ENCODE results near the gene ISCU. TPM values are rescaled to one million over a fixed set of nuclear protein-coding genes. Genes with fewer than 3 reads are reported as not detected.
"Not testable (repeated sequence)": the region's sequence is repeated elsewhere in the genome, so short reads cannot be mapped to it uniquely, and the experiment has no call there.

The ISCU gene
- total RNA-seq, 1 donor from 2014 or later = 45.1 TPM

DNA sequence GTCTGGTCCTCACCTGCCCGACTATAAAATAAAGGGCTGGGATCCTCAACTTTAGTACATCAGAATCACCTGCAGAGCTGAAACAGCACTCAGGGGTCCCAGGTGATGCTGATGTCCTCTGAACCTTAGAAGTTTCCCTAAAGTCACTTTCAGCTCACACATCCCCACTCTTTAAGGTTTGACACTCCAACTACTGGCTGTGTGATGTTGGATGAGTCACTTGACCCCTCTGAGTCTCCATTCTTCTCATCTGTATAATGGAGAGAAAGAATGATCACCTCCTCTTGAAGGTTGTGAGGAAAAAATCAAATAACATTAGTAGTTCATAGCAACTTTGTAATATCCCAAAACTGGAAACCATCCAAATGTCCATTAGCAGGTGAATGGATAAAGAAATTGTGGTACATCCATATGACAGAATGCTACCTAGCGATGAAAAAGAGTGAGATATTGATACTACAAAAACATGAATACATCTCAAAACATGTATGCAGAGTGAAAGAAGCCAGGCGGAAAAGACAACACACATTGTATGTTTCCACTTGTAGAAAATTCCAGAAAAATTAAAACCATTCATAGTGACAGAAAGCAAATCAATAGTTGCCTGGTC is 22.2 kb downstream of the ISCU start:
- intact Hi-C loops (cut with micrococcal nuclease) = no loop called here

DNA sequence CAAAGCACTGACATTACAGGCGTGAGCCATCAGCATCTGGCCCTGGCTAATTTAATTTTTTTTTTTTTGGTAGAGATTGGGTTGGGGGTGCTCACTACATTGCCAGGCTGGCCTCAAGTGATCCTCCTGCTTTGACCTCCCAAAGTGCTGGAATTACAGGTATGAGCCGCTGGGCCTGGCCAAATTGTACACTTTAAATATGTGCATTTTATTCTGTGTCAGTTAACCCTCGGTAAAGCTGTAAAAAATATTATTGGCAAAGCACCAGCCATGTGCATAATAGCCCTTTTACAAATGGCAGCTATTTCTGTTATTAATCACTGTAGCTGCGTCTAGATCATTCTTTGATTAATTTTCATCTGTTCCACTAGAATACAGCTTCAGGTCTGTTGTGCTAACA is 23.5 kb downstream of the ISCU start:
- intact Hi-C loops (cut with micrococcal nuclease) = no loop called here

DNA sequence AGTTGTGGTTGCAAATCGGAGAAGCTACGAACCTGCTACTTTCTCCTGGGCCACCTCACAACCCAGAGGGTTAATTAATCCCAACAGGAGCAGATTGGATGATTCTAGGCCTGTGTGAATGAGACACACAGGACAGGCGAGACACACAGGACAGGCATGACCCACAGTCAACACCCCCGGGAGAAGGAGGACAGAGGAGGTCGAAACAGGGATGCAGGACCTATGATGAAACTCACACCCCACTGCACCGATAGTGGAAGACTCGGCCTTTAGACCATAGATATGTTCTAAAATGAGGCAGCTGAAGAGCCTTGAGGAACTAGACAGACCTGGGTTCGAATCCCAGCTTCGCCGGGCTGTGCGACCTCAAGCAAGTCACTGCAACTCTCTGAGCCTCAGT is 23.9 kb downstream of the ISCU start:
- intact Hi-C loops (cut with micrococcal nuclease) = no loop called here

- intact Hi-C loops (cut with micrococcal nuclease) = no loop called here
Observed at GRCh38 chr12:108587826-108588225, 25.4 kb downstream of the ISCU start.

DNA sequence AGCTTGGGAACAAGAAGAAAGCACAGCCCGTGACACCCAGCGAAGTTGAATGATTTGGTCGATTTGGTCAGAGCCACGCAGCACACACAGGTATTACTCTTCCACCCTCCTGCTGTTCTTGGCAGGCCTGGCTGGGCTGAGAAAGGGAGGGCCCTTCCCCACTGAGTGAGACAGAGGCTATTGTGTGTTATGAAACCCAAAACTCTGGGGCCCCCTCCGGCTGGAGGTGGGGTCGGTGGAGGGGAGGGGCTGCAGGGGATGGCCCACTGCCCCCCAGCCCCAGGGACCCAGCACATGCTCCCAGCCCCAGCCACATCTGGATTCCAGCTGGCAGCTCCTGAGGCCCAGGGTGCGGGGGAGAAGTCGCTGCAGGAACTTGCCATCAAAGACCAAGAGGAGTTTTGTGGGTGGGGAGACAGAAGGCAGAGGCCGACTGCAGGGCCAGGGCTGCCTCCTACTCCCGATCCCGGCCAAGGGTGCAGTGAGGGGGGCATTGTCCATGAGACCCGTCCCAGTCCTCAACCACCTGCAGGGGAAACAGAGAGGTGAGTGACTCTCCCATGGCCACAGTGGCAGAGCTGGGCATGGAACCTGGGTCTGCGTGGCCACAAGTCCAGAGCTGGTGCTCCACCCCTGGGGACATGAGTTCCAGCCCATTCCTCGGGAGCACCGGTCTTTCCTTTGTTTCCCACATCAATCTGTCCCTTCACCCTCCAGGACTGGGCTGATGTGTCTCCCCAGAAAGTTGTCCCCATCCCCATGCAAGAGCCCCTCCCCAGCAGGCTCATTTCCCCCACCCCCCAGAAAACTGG is 26.8 kb downstream of the ISCU start:
- intact Hi-C loops (cut with micrococcal nuclease) = no loop called here

- intact Hi-C loops (cut with micrococcal nuclease) = no loop called here
Observed at GRCh38 chr12:108589840-108590229, 27.4 kb downstream of the ISCU start.

DNA sequence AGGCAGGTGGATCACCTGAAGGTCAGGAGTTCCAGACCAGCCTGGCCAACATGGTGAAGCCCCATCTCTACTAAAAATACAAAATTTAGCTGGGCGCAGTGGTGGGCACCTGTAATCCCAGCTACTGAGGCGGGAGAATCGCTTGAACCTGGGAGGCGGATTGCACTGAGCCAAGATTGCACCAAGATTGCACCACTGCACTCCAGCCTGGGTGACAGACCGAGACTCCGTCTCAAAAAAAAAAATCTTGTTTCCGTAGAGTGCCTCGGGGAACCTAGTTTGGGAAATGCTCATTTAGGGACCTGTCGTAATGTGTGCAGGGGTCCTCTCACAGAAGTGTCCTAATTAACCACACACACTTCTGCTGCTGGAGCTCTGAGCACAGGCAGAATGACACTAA is 28.1 kb downstream of the ISCU start:
- intact Hi-C loops (cut with micrococcal nuclease) = not testable (repeated sequence)

DNA sequence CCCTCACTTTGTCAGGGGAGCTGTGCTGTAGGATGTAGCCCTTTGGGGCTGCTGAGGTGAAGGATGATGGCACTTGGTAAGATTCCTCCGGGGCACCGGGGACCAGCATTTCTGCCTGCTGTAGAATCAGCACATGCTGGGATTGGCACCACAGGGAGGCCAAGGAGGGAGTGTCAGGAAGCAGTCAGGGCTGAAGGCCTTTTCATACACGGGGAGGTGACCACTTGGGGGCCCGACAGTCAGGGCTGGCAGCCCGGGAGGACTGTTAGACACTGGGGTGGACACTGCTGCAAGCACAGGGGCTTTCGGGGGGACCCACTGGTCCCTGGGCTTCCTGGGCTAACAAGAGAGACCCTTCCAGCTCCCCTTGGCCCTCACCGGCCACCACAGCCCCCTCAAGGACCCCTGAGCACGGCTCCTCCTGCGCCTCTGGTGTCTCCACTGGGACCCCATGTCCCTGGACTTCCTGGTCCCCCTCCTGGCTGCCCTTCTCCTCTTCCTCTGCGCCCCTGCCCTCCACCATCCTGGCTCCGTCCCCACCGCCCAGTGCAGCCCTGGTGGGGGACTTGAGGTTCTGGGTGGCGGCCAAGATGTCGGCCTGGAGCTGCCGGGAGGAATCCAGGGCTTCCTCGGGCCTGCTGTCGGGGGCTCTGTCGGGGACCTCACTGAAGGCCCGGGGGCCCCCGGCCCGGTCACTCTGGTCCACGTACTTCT is 29.0 kb downstream of the ISCU start:
- intact Hi-C loops (cut with micrococcal nuclease) = no loop called here

GRCh38 chr12:108592033-108592909 is 29.9 kb downstream of the ISCU start:
- intact Hi-C loops (cut with micrococcal nuclease) = no loop called here

GRCh38 chr12:108594323-108594903 is 32.0 kb downstream of the ISCU start:
- intact Hi-C loops (cut with micrococcal nuclease) = no loop called here

- intact Hi-C loops (cut with micrococcal nuclease) = no loop called here
Observed at GRCh38 chr12:108594960-108595710, 32.7 kb downstream of the ISCU start.

GRCh38 chr12:108595711-108596647 is 33.6 kb downstream of the ISCU start:
- intact Hi-C loops (cut with micrococcal nuclease) = no loop called here

DNA sequence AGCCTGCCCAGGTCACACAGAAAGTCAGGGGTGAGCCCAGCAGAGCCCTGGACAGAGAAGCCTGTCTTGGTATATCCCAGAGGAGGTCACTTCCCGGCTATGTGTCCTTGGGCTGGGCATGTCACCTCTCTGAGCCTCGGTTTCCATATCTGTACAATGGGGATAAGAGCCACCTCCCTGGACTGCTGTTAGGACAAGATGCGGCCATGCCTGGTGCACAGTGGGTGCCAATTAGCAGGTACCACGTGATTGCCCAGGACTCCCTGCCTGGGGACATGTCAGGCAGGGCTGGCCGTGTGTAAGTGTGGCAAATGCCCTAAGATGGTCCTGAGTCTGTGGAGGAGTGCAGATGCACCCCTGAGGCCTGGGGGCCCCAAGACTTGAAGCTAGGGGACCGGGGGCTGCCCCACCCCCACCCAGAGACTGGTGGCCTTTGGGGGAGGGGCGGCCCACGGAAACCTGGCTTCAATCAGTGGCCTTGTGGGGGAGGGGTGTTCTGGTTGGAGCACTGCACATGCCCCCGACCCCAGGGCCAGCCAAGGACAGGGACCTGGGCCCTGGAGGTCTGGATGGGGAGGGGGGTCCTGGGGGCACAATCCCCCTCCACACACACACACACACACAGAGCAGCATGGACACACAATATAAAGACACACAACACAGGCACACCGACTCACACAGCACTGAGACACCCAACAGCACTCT is 34.6 kb downstream of the ISCU start:
- intact Hi-C loops (cut with micrococcal nuclease) = no loop called here

- intact Hi-C loops (cut with micrococcal nuclease) = no loop called here
Observed at GRCh38 chr12:108597559-108598471, 35.4 kb downstream of the ISCU start, which contains the start of gene TMEM119. Gene TMEM119 (minus strand): TSS chr12:108598084. CDS start chr12:108592383, 5,701 bp downstream.

DNA sequence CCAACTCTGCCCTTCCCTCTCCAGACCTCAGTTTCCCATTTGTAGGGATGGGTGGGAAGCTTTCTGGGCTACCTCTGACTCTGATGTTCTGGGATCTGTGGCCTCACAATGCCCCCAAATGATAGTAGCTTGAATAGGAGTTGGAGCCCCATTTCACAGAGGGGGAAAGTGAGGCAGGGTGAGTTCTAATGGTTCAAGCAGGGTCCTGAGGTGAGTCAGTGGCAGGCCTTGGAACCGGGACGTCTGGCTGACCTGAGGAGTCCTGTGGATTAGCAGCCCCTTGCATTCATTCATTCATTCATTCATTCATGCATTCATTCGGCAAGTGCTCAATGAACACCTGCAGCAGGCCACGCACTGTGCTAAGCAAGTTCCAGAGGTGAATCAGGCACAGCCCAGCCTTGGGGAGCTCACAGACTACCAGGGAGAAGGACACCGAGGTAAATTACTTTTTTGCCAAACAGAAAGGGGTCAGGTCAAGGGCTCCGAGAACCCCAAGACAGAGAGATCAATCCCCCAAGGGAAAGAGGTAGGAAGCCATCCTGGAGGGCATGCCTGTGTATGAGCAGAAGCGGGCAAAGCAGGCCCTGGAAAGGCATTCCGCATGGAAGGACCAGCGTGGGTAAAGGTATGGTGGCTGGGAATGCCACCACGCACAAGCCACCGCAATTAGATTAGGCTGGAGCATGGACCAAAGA is 36.3 kb downstream of the ISCU start:
- intact Hi-C loops (cut with micrococcal nuclease) = no loop called here

DNA sequence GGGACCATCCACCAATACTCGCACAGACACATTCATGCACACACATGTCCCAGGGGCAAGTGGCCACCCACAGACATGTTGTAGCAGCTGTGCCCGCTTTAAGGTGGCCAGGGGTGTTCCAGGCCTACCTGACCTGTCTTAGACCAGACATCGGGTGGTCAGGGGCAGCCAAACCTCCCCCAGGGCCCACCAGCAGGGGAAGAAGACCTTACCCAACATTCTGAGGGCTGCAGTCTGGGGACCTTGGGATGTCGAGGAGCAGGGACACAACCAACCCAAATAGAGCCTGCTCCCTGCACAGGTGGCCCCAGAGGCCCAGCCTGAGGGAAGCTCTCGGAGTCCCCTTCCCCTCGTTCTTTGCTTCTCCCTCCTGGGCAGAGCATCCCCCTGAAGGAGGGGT is 37.1 kb downstream of the ISCU start:
- intact Hi-C loops (cut with micrococcal nuclease) = no loop called here
